Sigmoid colon (tissue), 4 donors: ENCODE data around the gene ATP5F1D.

Experiments
- CTCF ChIP-seq, 4 experiments: fragments of 450-650 bp in 3 of 4; fragments of 200-600 bp in 1 of 4; IDR thresholded peaks; one replicate each; pipeline ENCODE4 v1.5.1; 2016 to 2019; ENCODE audit warnings: antibody characterized with exemption in 4 of 4, mild to moderate bottlenecking in 3 of 4, moderate library complexity in 2 of 4
- EP300 ChIP-seq, 4 donors: sonication (generic); formaldehyde crosslinking; IDR thresholded peaks; one replicate each; pipeline ENCODE4 v1.6.1; 2017; ENCODE audit warnings: antibody characterized with exemption in 4 of 4
- POLR2A ChIP-seq, 2 donors: fragments of 450-650 bp; IDR thresholded peaks; one replicate each; pipeline ENCODE4 v1.6.1; 2016; ENCODE audit warnings: antibody characterized with exemption in 2 of 2, mild to moderate bottlenecking in 2 of 2, moderate library complexity in 2 of 2
- POLR2AphosphoS5 ChIP-seq, 4 donors: sonication (generic); formaldehyde crosslinking; IDR thresholded peaks; one replicate each; pipeline ENCODE4 v1.6.1; 2017; ENCODE audit warnings: antibody characterized with exemption in 4 of 4

GRCh38 chr19:1254081-1254527 is 12.6 kb downstream of the ATP5F1D start:
- TF ChIP-seq POLR2A (IDR thresholded peaks at IDR 0.05) (no peak), CTCF (IDR thresholded peaks at IDR 0.05) (no peak), EP300 (IDR thresholded peaks at IDR 0.05) (no peak), POLR2AphosphoS5 (IDR thresholded peaks at IDR 0.05) (peak; percentile 38 to 80 (median 49))
